RCC 7860 (cell line): Measurements from ENCODE around the gene SLC9A3.

Source experiments
- DNase-seq: peaks from one replicate; pipeline ENCODE4 v3.0.0-alpha.2; 2015; ENCODE audit warnings: low spot score
- FAIRE-seq: peaks from 2 replicates; lab custom pipeline; 2012; peaks lifted over from hg19 to GRCh38; lab: Jason Lieb, UNC

Gene SLC9A3

GRCh38 chr5:555058-555623 lies 30.9 kb upstream of the SLC9A3 start:
- FAIRE-seq: no peak
- no peak for DNase-seq

GRCh38 chr5:554284-554988 lies 30.2 kb upstream of the SLC9A3 start:
- FAIRE-seq: no peak
- DNase-seq: no peak

GRCh38 chr5:553874-554273 lies 29.6 kb upstream of the SLC9A3 start:
- FAIRE-seq: no peak
- no peak for DNase-seq

- DNase-seq: no peak
- FAIRE-seq: no peak
Observed at GRCh38 chr5:551406-551805, 27.2 kb upstream of the SLC9A3 start.

GRCh38 chr5:549229-549628 lies 25.0 kb upstream of the SLC9A3 start:
- no peak for FAIRE-seq
- no peak for DNase-seq

GRCh38 chr5:548256-548655 lies 24.0 kb upstream of the SLC9A3 start:
- FAIRE-seq (no peak), DNase-seq (no peak)

GRCh38 chr5:547086-547924 lies 23.1 kb upstream of the SLC9A3 start:
- FAIRE-seq: no peak
- DNase-seq: no peak

- DNase-seq: no peak
- FAIRE-seq: no peak
Observed at GRCh38 chr5:546376-546908, 22.2 kb upstream of the SLC9A3 start.

- DNase-seq (no peak), FAIRE-seq (no peak)
Observed at GRCh38 chr5:545641-546375, 21.6 kb upstream of the SLC9A3 start.

- no peak for FAIRE-seq
- no peak for DNase-seq
Observed at GRCh38 chr5:544675-545355, 20.6 kb upstream of the SLC9A3 start.

- FAIRE-seq (no peak), DNase-seq (no peak)
Observed at GRCh38 chr5:543755-544674, 19.8 kb upstream of the SLC9A3 start.

GRCh38 chr5:543351-543750 lies 19.1 kb upstream of the SLC9A3 start:
- no peak for FAIRE-seq
- DNase-seq: no peak

- no peak for FAIRE-seq
Observed at GRCh38 chr5:542319-543311, 18.4 kb upstream of the SLC9A3 start.

GRCh38 chr5:541539-542318 lies 17.5 kb upstream of the SLC9A3 start:
- DNase-seq (no peak), FAIRE-seq (no peak)

More at GRCh38 chr5:542319-543311, 18.4 kb upstream of the SLC9A3 start:
- no peak for DNase-seq

- FAIRE-seq (no peak), DNase-seq (no peak)
Observed at GRCh38 chr5:540906-541538, 16.8 kb upstream of the SLC9A3 start.

- no peak for FAIRE-seq
- no peak for DNase-seq
Observed at GRCh38 chr5:540071-540905, 16.0 kb upstream of the SLC9A3 start.
